GM15510 (cell line): ENCODE measurements around the gene PEAK1.

ENCODE experiments used
- POLR2A ChIP-seq: IDR thresholded peaks from 3 replicates; pipeline ENCODE4 v1.6.1; 2011; ENCODE audit warnings: borderline replicate concordance; ENCODE audit not compliant: insufficient read length; ENCODE audit errors: extremely low read depth

Gene PEAK1

DNA sequence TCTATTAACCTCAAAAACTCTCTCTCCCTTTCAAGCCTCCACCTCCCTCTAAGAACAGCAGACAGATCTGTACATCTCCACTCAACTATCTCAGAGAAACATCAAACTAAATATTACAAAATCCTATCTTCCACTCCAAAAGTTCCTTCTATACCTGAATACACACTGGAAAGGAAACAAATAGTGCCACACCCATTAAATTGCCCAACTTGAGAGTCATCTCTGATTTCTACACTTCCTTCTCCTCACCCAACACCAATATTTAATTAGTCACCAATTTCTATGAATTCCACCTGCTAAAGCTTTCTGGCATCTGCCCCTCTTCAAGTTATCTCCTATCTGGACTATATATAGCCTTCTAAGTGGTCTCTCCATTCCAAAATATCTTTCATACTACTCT, 65.8 kb downstream of the PEAK1 start:
- no peak for TF ChIP-seq POLR2A

GRCh38 chr15:77352887-77353286, 67.0 kb downstream of the PEAK1 start:
- no peak for TF ChIP-seq POLR2A

DNA sequence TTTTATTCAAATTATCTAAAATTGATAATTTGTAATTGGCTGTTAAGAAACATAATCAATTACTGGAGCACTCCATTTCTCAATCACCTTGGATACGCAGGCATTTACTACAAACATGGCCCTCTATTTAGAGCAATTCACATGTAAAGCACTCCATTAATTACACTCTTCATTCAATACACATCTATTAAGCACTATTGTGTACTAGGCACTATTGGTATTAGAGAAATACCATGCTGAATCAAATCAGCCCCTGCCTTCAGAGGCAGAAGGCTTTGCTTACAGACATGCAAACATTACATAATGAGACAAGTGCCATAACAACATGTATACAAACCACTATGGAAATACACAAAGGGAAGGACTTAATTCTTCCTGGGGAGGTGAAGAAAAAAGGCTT, 69.1 kb downstream of the PEAK1 start:
- TF ChIP-seq POLR2A: no peak

- TF ChIP-seq POLR2A: no peak
Measured at GRCh38 chr15:77349666-77350065, 70.2 kb downstream of the PEAK1 start.

- TF ChIP-seq POLR2A: no peak
Measured at GRCh38 chr15:77348511-77348910, 71.4 kb downstream of the PEAK1 start.

DNA sequence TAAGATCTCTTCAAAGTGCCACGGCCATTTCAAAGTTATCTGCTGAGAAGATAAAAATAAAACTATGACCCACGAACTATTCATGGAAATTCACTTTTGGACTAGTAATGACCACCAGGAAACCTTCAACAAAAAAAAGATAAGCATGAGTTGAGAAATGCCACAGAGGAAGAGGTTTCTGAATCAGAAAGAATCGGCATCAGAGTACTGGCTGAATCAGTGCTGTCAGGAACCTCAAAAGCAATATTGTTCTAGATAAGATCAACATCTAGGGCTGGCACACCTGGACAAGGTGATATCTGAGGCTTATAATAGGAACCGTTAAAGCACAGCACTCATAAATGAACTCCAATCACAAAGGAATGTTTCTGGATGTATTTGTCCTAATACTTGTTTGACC, 72.7 kb downstream of the PEAK1 start:
- TF ChIP-seq POLR2A: no peak

- no peak for TF ChIP-seq POLR2A
Measured at GRCh38 chr15:77346245-77347036, 73.5 kb downstream of the PEAK1 start.

DNA sequence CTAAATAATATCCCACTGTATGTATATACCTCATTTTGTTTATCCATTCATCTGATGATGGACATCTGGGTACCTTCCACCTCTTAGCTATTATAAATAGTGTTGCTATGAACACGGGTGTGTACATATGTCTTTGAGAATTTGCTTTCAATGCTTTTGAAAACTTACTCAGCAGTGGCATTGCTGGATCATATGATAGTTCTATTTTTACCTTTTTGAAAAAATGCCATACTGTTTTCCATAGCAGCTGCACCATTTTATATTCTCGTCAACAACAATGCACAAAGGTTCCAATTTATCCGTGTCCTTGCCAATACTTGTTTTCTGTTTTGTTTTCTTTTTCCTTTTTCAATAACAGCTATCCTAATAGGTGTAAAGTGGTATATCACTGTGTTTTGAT, 77.1 kb downstream of the PEAK1 start:
- no peak for TF ChIP-seq POLR2A

- TF ChIP-seq POLR2A: no peak
Measured at GRCh38 chr15:77340245-77340644, 79.7 kb downstream of the PEAK1 start.

- no peak for TF ChIP-seq POLR2A
Measured at GRCh38 chr15:77336006-77336405, 83.9 kb downstream of the PEAK1 start.

DNA sequence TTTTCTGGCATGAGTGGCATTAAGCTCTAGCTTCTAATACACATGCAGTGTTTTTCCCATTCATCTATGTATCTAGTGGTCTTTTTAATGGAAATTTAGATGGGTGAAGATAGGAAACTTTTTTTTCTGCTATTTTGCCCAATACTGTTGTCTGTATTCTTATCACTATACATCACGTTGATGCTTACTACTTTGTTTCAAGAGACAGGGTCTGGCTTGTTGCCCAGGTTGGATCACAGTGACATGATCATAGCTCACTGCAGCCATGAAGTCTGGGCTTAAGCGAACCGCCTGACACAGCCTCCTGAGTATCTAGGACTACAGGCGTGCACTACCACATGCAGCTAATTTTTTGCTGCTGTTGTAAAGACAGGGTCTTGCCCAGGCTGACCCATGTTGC, 84.6 kb downstream of the PEAK1 start:
- TF ChIP-seq POLR2A: no peak

GRCh38 chr15:77333166-77333565, 86.7 kb downstream of the PEAK1 start:
- no peak for TF ChIP-seq POLR2A

- TF ChIP-seq POLR2A: no peak
Measured at GRCh38 chr15:77329202-77329601, 90.7 kb downstream of the PEAK1 start.

GRCh38 chr15:77327844-77328529, 91.9 kb downstream of the PEAK1 start:
- TF ChIP-seq POLR2A: no peak

DNA sequence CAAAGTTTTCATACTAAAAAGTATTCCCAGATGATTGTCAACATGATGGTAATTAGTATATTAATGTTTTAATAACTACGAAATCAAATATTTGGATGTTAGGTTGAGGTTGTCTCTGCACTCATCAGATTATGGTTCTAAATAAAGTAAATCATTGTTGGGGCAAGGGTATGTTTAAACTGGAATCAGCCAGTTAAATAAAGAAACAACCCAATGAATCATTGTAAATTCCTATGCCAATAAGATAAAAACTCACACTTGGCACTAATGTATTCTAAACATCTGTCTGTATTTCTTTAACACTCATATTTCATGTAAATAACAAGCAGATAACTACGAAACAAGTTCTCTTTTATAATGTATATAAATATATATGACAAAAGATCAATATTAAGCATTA, 92.7 kb downstream of the PEAK1 start:
- no peak for TF ChIP-seq POLR2A

DNA sequence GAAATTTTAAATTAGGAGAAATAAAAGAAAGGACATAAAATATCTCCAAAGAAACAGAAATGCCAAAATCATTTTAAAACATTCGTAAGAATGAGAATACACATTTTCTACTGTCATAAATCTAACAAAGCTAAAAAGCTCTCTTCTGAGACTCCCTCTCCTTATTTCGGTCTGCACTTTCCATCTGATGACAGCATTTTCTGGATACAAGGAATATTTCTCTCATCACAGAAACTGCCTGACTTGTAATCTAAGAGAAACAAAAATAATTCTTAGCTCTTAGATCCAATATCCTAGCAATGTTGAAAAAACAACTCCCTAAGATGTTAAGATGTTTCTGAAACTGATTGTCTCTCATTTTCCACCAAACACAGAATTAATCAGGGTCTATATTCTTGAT, 93.5 kb downstream of the PEAK1 start:
- no peak for TF ChIP-seq POLR2A
